Measurements from ENCODE around the gene ID3.
"Not testable (repeated sequence)": the region's sequence is repeated elsewhere in the genome, so short reads cannot be mapped to it uniquely, and the experiment has no call there.

ID3 gene

DNA sequence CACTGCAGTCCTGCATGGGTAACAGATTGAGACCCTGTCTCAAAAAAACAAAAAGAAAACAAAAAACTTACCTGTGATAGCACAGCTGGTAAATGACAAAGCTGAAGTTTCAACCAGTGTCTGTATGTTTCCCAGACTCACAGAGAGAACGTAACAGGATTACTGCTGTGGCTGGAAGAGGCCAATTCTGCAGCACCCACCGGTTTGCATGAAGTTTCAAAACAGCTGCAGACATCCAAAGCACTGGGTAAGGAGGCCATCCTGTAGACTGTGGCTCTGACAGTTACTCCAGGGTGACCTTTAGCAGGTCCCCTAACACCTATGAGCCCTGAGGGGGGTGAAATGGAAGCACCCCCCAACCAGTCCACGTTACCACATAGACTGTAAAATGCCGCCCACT, 7.5 kb downstream of the ID3 start:
- DNase-seq (ENCODE audit: low read depth in 2 of 2) = no peak

DNA sequence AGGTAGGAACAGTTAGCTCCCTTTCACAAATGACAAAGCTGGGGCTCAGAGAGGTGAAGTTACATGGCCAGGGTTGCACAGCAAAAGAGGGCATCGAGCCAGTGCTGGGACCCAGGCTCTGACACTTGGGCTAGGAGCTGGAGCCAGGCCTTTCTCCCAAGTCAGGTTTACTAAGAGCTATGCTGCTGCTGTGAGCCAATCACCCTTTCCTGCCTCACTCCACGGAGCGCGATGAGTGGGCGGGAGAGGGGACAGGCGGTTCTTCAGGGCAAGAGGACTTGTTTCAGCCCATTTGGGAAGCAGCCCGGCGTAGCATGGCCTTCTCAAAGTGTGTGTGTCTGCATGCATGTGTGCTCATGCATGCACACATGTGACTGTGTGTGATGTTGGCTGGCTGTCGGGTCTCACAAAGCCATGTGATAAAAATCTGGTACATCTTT, 10.6 kb downstream of the ID3 start:
- no peak for DNase-seq (ENCODE audit: low read depth in 2 of 2)

DNA sequence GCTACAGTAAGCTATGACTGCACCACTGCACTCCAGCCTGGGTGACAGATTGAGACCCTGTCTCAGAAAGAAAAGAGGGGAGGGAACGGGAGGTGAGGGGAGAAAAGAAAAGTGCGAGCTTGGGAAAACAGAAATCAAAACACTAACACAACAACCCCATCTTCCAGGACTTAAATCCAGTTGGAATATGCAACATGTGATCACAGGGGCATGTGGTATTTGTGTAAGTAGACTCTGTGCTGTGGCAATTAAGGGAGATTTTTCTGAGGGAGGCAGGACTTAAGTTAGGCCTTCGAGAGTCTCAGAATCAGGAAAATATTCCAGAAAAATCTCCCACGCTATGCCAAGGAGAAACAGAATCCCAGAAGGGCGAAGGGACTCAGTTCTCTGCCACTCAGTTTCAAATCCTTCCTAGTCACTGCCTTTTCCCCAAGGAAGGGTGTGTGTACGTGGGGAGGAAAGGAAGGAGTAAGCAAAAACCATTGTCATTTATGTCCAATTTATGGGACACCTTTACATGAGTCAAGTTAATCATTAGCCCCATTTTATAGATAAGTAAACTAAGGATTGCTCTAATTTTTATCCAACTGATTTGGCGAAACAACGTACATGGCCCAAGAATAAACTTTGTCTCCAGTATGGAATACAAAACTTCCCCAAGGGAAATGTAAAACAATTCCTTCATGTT, 12.3 kb downstream of the ID3 start:
- DNase-seq (ENCODE audit: low read depth in 2 of 2) = no peak

DNA sequence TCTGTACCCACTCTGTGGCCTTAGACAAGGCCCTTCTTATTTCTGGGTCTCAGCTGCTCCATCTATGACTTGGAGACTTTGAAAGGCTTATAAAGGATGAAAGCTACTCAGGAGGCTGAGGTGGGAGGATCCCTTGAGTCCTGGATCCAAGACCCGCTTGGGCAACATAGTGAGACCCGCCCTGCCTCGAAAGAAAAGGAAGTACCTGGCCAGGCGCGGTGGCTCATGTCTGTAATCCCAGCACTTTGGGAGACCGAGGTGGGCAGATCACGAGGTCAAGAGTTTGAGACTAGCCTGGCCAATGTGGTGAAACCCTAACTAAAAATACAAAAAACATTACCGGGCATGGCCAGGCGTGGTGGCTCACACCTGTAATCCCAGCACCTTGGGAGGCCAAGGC, 13.4 kb downstream of the ID3 start:
- no peak for DNase-seq (ENCODE audit: low read depth in 2 of 2)

DNA sequence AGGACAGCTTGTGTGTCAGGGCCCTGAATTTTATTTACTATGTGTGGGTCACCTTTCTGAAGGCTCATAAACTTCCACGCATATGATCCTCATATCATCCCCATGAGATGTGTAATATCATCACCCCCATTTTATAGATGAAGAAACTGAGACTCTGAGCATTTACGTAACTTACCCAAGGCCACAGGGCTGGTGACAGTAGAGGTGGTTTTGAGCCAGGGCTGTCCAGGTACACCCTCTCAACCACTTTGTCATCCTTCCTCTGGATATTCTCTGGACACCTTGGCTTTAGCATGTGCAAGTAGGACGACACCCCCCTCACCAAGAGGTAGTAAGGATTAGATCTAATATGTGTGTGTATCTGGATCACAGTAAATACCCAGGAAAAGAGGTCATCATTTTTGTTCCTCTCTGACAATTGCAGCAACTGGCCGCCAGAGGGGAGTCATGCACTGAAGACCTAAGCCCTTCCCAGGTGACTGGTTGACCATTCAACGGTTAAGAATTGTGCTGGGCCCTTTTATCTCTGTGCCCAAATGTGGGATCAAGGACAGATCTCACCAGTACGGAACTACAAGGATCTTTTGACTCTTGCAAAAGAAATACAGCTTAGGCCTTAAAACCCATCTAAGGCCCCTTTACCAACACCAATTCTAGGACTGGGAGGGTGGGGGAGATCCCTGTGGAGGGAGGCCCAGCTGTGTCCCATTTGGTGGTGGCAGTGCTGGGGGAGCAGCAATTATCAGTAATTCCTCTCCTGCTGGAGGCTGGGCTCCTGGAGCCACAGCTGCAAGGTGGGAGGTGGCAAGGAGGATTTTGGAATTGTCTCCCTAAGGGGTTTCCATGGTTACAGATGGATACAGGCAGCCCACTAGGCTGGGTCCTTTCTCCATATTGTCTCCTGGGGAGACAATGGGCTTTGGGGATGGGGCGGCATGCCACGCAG, 14.6 kb downstream of the ID3 start:
- no peak for DNase-seq (ENCODE audit: low read depth in 2 of 2)

DNA sequence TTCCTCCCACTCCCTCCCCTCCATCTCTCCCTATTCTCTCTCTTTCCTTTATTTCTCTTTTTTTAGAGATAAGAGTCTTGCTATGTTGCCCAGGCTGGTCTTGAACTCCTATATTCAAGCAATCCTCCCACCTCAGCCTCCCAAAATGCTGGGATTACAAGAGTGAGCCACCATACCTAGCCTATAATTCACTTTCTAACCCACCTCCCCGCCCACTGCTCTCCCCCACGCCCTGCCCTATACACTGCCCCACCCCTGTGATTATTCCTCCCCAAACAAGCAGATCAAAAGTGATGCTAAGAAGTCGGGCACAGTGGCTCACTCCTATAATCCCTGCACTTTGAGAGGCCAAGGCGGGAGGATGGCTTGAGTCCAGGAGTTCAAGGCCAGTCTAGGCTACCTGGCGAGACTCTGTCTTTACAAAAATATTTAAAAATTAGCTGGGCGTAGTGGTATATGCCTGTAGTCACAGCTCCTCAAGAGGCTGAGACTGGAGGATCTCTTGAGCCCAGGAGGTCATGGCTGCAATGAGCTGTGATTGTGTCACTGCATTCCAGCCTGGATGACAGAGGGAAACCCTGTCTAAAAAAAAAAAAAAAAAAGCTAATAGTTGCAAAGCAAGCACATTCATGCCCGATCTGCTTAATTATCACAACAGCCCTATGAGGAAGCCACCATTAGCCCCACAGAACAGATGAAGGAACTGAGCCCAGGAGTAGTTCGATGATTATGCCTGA, 15.4 kb downstream of the ID3 start:
- DNase-seq (ENCODE audit: low read depth in 2 of 2) = no peak

DNA sequence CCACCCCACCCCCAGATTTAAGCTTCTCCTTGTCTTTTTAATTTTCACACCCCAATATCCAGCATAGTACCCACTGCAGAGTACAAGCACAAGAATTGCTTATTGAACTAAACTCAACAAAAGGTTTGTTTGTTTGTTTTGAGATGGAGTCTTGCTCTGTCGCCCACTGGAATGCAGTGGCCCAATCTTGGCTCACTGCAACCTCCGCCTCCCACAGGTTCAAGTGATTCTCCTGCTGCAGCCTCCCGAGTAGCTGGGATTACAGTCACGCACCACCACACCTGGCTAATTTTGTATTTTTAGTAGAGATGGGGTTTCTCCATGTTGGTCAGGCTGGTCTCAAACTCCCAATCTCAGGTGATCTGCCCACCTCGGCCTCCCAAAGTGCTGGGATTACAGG, 16.4 kb downstream of the ID3 start:
- DNase-seq (ENCODE audit: low read depth in 2 of 2) = not testable (repeated sequence)

DNA sequence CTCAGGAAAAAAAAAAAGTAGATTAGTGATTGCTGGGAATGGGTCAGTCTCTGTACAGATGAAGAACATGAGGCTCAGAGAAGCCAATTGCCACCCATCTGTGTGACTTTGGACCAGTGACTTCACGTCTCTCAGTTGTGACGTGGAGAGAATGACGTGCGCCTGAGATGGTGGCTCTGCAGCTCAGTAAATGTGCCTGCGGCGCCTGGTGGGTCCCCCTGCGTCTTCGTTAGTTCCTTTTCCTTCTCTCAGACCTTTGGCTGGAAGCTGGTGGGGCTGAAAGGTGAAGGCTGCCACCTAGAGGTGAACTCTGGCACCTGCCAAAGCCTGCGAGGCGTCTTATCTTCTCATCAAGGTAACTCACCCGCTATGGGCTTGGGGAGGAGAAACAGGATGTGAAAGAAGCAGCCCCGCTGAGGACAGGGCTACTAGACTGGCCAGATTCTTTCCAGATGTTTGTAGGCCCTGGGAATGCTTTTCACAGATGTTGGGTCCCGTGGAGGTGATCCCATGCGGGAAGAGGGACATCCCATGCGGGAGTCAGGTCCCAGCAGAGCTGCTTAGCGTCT, 19.5 kb downstream of the ID3 start:
- peak; percentile 71 for DNase-seq (ENCODE audit: low read depth in 2 of 2)

DNA sequence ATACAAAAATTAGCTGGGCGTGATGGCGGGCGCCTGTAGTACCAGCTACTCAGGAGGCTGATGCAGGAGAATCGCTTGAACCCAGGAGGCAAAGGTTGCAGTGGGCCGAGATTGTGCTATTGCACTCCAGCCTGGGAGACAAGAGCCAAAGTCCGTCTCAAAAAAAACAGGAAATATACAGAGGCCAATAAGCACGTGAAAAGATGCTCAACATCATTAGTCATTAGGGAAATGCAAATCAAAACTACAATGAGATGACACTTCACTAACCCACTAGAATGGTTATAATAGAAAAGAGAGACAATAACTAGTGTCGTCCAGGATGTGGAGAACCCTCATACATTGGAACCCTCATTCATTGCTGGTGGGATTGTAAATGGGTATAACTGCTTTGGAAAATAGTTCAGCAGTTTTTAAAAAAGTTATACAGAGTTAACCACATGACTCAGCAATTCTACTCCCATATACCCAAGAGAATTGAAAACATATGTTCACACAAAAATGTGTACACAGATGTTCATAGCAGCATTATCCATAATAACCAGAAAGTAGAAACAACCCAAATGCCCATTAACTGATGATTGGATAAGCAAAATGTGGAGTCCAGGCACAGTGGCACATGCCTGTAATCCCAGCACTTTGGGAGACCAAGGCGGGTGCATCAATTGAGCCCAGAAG, 21.9 kb downstream of the ID3 start:
- no peak for DNase-seq (ENCODE audit: low read depth in 2 of 2)

DNA sequence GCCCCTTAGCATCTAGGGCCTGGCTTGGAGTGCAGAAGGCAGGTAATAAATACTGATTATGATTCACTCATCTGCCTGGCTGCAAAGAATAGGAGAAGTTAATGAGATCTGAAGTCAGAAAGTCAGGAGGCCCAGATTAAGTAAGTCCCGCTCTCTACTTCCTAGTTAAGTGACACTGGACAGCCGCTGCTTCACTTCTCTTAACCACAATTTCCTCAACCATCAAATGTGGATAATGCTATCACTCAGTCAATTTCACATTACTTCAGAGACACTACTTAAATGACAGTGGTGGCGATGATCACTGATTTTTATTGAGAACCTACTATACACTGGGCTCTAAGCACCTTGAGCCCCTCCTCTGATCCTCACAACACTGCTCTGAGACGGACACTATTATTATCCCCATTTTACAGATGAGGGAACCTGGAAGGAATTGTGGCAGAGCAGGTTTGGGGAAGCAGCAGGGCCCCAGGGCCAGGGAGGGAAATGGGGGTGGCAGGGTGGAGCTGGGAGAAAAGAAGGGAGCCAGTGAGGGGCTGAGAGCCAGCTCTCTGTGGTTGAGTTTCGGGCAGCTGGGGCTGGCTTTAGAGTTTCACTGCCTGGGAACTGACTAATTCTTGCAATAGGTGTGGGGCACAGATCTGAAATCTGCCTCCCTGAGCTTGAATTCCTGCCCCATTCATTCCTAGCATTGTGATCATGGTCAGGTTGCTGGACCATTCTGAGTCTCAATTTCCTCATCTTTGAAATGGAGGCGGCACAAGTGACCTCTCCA, 25.9 kb downstream of the ID3 start:
- no peak for DNase-seq (ENCODE audit: low read depth in 2 of 2)

DNA sequence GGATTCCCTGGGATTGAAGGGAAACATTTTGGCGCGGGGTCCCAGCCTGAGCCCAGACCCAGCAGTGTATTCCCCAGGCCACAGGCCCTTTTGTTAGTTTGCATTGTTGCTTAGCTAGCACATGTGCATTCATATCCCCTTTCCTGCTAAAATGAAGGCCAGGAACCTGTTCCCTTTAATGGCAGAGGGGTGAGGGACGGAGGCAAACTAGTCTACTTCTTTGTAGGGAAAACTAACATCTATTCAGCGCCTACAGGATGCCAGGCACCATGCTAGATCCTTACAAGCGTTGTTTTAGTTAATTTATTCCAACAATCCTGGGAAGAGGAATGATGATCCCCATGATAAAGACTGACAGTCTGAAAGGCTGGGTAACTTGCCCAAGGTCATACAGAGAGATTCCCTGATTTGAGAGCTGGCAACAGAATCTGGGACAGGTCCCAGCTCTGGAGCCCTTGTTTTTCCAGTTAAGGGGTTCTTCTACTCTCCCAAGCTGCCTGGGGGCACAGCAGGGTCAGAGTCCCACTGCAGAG, 27.7 kb downstream of the ID3 start:
- DNase-seq (ENCODE audit: low read depth in 2 of 2) = no peak

DNA sequence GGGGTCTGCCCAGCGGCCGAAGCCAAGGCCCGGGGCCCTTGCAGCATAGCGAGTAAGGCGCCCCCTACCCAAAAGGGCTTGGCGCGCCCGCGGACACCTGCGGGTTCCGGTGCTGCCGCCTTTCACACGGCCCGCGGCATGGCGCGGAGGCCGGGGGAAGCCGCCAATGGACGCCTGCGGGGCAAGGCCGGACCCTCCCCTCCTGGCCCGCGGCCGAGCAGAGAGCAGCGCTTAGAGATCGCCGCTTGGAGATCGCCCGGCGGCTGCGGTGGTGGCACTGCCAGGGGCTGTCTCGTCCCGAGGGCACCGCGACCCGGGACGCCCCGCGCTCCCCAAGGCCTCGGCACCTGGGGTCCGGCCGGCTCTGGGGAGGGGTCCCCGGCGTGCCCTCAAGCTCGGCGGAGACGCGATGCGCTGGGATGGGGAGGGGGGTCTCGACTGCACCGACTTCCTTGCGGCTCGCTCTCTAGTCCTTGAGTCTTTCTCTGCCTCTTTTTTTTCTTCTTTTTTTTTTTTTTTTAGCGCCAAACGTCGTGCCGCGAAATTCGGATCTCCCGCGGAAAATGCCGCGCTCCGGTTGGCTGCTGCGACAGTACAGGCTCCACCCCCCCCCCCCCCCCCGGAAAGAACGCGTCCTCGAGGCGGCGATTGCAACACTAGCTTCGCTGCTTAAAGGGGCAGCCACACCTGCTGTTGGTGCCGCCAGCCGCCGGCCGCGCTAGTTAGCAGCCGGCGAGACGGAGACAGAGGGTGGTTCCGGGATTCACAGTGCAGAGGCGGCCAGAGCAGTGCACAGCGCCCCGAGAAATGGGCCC, 28.3 kb downstream of the ID3 start, which contains the start of gene E2F2:
E2F2 (minus strand) TSS at position 487 of the 815 bp plus-strand sequence; CDS start at position 47, 440 bp downstream.
- peak; percentile 55 to 66 for DNase-seq (ENCODE audit: low read depth in 2 of 2)

DNA sequence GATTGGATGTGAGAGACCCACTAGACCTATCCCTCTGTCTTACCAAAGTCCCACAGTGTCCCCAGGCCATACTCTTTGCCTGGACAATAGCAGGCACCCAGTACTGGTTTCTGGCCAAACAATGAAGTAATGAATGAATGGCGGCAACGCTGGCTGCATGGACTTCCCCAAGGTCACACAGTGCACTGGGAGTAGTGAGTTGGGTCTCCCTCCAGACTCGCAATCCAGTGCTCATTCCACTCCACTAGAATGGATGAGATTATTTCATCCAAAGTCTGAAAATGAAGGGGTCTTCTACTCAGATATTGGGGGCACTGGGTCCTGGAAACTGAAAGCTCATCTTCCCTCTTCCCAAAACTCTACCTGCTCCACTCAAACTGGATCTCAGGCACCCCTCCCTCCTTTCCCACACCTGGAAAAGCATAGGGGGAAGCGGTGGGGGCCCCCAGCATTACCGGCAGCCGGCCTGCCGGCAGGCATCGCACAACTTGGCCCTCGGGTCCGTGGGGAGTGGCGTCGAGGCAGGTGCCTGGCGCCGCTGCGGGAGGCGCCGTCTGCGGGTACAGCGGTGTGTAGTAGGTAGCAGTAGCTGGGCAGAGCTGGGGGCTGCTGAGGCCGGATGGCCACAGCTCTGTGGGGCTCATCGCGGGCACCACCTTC, 29.1 kb downstream of the ID3 start:
- DNase-seq (ENCODE audit: low read depth in 2 of 2) = no peak

DNA sequence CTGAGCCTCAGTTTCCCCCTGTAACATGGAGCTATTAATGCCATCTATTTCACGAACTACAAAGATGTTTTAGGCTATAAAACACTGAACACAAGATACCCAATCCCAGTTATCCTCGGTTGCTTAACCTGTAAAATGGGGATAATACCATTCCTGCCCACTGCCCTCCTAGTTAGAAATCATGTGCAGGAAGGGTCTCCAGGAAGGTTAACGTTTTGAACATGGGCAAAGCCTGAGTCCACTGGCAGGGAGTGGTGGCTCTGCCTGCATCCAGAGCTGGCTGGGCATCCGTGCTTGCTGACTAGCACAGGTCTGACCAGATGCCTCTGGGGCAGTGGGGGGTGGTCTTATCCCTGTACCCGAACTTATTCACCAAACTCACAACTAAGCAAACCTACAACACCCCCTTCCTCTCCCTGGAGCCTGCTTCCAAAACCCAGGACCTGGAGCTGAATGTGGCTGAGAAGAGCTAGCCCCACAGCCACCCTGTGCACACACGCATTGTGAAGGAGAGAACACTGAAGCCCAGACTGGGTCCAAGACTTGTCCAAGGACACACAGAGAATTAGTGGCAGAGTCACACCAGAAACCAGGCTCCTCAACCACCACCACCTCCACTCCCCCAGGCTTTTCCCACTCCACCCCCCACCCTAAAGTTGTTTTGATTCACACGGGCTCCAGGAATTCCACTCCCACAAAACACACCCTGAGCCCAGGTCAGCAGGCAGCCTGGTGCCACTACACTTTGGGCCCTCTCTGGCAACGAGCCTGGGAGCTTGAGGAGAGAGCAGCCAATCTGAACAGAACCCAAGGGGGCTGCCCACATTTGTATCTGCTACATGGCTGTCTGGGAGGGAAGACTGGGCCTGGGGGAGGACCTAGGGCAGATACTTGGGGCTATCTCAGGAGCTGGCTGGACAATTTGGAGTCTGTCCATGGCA, 29.9 kb downstream of the ID3 start:
- DNase-seq (ENCODE audit: low read depth in 2 of 2) = no peak

DNA sequence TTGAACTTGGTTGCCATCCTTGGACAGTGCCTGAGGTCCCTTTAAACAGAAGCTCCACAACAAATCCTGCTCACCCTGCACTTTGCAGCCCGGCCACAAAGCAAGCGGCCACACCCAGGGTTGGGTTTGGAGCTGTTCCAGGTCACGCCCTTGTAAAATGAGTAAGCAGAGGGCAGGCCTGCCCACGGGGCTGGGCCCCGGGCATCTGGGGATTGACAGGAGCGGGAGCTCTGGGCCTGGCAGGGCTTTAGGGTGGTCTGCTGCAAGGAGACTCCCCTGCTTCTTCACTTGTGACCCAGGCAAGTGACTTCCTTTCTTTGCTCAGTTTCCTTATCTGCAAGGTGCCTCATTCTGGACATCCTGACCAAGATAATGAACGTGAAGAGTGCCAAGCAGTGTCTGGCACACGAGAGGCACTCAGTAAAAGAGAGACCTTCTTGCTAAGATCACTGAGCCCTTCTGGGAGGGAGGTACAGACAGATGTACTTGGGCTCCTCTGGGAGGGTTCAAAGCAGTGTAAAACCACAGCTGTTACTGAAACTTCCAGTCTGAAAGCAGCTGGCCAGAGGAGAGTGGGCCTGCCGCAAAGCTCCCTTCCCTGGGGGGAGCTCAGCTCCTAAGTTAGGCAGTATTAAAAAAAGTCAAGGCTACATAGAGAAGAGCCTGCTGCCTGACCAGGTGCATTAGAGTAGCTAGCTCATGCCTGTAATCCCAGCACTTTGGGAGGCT, 30.9 kb downstream of the ID3 start:
- no peak for DNase-seq (ENCODE audit: low read depth in 2 of 2)

DNA sequence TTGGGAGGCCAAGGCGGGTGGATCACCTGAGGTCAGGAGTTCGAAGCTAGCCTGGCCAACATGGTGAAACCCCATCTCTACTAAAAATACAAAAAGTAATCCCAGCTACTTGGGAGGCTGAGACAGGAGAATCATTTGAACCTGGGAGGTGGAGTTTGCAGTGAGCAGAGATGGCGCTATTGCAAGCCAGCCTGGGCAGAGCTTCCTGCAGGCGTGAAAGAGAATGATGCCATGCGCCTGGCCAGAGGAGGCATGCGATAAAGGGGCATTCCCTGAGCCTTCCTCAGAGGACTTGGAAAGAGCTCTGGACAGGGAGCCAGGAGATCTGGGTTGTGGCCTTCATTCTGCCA, 31.4 kb downstream of the ID3 start:
- DNase-seq (ENCODE audit: low read depth in 2 of 2) = no peak

DNA sequence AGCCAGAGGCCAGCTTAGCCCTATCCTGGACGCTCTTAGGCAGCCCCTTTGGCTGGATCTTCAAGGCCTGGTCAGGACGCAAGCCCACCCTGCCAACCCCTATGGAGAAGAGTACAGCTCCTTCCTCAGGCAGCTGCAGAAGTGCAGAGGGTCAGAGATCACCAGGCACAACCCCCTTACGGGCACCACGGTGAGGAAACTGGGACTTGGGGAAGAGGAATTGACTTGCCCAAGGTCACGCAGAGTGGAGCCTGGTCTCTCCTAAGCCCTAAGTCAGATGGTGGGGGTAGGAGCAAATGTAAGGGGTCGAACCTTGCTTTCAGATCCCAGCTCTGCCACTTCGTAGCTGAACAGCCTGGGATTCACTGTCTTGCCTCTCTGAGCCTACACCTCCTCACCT, 31.9 kb downstream of the ID3 start:
- DNase-seq (ENCODE audit: low read depth in 2 of 2) = no peak
